Right ventricle myocardium inferior (tissue), 1 donor: Measurements from ENCODE around the gene STOX2. TPM values are rescaled to one million over a fixed set of nuclear protein-coding genes. Genes with fewer than 3 reads are reported as not detected.
"Not testable (repeated sequence)": the region's sequence is repeated elsewhere in the genome, so short reads cannot be mapped to it uniquely, and the experiment has no call there.

Experiments used
- ATAC-seq: fragments of 200-7000 bp; cut with Tn5 transposase; one replicate; pipeline ENCODE4 v1.9.1; 2020; ENCODE audit warnings: mild to moderate bottlenecking, moderate library complexity
- DNase-seq: peaks from one replicate; pipeline ENCODE4 v3.0.0; 2021; ENCODE audit errors: missing footprints
- intact Hi-C: fragments of 100-400 bp; cut with DNase I; formaldehyde crosslinking; loops from one replicate; pipeline ENCODE4 v1.11.0; 2022
- total RNA-seq: library from RNA; stranded (reverse); fragmentation: NEBNext Ultra II Directional; extraction: Animal tissue kit (Norgen Biotek cat#: 25700); gene quantifications from one replicate; pipeline ENCODE4 v1.2.1, GENCODE V29; 2021
- donor health status: DM: no; HTN: yes; CAD: no; lungs with severe emphysema.

The STOX2 gene
- total RNA-seq, 1 donor from 2014 or later, result 9.9 TPM

DNA sequence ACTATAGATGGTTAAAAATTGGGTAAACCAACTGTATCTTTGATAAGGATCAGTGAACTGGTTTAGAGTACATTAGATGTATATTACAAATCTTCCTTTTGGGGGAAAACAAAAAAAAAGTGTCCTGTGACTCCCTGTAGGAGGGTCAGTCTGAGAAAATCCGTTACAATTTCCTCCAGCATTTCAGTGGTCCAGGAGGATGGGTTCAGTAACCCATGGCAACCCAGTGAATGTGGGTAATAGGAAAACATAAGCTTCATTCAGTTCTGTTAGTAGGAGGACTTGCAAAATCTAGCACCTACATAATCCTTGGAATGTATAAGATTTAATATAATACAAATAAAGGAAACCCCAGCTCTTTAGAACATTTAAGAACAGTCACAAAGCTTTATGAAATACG, 16.2 kb downstream of the STOX2 start:
- intact Hi-C loops, result no loop called here
- DNase-seq (no peak), ATAC-seq (no peak)

DNA sequence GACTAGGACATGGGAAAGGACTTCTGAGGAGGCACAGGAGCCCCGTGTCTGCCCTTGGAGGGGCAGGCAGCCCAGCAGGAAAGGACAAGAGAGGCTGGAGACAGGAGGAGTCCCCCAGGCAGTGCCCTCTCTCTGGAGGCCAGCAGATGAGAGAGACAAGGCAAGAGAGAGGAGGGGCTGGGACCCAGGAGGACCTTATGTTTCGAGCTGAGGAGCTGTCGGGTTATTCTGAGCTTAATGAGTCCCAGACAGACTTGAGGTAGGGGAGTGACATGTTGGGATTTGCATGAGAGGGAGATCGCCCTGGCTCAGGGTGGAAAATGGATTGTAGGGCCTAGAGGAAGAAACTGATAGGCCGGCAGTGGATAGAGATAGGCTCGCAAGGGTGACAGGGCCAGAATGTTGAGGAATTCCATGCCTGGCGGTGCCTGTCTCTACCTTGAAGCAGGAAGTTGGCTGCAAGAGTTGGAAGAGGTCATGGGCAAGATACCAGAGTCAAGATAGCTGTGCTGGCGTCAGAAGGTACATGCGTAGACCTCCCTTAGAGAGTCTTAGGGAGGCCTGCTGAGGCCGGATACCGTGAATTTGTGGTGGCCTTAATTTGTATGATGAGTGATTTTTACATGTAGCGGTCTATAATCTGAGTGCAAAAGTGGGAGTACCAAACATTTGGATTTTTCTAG, 19.4 kb downstream of the STOX2 start:
- intact Hi-C loops, result no loop called here

DNA sequence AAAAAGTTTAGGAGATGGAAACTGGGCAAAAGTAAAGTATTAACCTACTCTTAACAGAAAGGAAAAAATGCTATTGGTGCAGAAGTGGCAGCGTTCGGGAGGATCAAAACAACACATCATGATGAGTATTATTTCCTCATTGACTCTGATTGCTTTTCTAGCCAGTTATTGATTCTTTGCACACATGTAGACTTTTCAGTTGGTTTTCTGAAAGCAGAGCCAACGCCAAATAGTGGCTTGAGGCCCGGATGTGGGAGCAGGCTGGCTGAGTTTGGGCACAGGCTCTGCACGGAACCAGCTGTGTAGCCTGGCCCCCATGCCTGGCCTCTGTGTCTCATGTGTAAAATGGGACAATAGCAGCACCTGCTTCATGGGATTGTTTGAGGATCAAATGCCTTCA, 21.8 kb downstream of the STOX2 start:
- intact Hi-C loops, result no loop called here
- ATAC-seq (no peak), DNase-seq (no peak)

More for the DNA sequence above, 19.4 kb downstream of the STOX2 start:
- DNase-seq (no peak), ATAC-seq (peak; percentile 50)

DNA sequence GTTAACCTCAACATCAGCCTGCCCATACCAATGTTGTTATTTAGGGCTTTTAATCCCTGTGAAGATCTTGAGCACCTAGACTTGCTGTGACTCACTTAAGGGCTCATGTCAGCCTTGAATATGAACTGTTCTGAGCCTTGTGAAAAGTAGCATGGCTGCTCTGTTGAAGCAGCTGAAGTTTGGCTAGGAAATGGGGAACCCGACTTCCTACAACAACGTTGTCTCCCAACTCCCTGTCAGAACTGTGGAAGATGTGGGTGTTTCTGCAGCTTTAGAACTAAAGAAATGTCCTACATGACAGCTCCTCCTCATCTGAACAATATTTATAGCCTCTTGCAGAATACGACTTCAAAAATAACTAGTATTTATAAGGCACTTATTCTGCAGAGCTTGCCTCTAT, 27.5 kb downstream of the STOX2 start:
- ATAC-seq (no peak), DNase-seq (no peak)
- intact Hi-C loops, result no loop called here

DNA sequence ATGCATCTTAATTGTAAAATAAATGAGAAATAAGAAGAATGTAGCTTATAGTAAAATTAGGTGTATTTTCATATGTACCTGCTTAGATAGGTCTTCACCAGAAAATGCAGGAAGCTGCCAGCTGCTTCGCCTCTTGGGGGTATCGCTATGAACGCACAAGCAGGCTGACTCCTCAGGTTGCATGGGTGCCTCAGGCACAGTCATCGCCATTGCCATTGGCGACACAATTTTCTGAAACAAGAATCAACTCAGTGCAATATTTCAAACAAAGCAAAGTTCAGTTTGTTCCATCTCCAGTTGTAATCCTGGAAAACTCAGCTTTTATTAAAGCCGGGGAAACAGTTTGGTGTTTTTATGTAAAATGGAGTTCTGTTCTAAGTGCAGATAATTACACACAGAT, 29.7 kb downstream of the STOX2 start:
- intact Hi-C loops, result no loop called here
- ATAC-seq (no peak), DNase-seq (no peak)

DNA sequence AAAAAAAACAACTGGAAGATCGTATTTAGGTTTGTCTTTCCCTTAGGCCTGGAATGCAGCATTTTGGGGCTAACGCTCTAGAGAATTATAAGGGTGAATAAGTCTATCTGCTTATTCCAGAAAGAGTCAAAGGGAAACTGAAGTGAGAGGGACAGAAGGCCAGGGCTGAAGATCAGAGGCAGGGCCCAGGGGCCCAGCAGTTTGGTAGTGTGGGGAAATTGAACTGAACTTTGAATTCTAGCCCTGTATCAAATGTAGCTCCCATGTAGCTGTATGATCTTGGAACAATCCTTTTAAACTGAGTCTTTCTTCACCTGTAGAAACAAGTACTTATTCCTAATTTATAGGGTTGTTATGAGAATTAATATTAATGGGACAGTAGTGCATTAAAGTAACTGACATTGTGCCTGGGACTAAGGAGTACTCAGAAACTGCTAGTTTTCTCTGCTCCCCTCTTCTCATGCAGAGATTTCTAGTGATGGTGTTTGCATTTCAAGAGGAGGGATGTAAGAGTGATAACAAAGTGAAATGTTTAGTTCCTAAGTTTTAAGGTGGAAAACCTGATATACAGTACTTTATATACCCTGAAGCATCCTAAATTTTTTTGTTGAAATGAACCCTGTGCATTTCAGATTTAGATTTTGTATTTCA, 30.4 kb downstream of the STOX2 start:
- no peak for DNase-seq
- intact Hi-C loops, result no loop called here
- no peak for ATAC-seq

DNA sequence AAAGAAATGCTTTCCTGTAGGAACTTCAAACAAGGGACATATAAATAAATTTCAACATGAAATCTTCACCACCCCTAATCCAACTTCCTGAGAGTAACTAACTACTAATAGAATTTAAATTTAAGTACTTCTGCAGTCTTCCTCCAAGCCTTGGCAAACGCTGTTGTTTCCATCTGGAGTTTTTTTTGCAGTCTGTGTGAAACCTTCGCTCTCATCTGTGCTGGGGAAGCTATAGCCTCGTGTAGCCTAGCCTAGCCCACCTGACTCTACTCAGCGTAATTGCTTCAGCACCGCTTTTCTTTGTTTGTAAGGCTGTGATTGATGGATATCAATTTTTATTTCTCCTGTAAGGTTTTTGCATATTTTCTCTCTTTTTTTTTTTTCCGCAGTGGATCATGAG, 30.9 kb downstream of the STOX2 start:
- intact Hi-C loops, result no loop called here
- DNase-seq (no peak), ATAC-seq (no peak)

DNA sequence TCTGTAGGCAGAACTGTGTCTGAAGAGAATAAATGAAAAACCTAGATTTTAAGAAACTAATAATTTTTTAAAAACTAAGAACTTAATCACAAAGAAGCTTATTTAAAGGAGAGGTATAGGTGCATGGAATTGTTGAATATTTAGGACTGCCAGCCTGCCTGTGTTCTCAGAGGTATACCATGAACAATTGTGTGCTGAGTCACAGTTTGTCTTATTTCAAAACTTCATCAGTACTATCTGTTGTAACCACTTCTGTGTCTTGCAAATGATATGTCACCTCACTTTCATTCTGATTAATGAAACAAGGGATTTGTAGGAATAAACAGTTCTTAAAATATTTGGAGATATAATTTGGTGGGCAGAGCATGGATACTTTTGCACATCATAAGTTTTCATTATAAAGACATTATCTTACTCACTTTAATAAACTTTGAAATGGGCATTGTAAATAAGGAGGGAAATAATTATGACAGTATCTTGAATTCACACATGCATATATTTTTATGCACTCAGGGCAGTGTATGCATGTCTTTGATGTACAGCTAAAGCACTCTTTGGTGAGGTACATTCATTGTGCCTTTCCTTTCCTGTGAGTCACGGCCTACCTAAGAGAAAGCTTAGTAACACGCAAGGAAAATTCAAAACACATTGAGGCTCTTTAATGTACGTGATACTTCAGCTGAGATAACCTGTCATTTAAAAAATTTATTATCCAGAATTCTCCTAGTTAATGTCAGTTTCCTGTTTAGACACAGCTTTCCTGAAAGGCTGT, 31.7 kb downstream of the STOX2 start:
- ATAC-seq (no peak), DNase-seq (no peak)
- intact Hi-C loops, result no loop called here

DNA sequence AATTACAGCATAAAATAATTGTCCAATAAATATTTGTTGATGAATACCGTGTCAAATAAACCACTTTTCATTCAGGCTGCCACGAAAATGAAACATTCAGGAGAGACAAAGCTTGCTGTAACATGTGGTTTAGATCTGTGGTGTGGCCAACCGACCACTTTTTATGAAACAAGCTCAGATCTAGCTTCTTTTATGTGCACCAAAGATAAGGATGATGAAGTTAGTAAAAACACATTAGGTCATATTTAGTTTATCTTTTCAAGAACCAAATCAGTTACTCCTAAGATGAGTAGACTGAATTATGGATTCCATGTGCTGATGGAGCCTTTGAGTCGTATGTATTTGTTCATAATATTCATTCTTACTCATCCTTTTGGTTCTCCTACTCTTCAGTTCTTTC, 35.8 kb downstream of the STOX2 start:
- intact Hi-C loops, result no loop called here
- ATAC-seq, result no peak
- no peak for DNase-seq

DNA sequence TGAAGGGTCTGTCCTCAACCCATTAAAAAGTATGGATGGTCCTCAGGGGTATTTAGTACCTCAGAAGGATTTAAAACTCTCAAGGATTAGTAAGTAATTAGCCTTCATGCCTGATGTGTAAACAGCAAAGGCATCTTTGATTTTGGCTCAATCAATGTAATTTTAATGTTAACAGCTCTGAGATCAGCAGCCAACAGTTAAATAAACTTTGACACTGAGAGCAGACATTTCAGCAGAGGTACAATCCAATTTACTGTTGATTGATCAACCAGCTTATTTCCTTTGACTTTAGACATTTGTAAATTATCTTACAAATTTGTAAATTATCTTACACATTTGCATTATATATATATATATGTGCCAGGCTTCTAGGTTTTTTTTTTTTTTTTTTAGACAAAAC, 36.9 kb downstream of the STOX2 start:
- intact Hi-C loops, result no loop called here
- DNase-seq (no peak), ATAC-seq (no peak)

DNA sequence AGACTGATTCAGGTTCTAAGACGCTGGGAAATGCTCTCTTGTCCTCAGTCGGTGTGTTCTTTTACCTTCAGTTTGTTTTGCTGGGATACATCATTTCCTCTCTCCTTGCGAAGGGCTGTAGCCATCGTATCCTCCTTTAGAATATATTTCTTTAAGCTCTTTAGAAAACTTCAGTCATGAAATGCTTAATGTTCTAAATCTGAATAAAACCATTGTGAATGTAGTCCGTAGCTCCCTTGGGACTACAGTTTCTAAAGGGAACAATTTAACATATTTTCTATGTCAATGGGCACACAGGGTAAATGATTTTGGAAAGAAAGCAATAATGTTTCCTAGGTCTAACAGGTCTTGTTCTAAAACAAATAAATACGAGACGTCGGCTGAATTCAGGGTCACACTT, 40.6 kb downstream of the STOX2 start:
- intact Hi-C loops, result no loop called here
- DNase-seq (no peak), ATAC-seq (no peak)

DNA sequence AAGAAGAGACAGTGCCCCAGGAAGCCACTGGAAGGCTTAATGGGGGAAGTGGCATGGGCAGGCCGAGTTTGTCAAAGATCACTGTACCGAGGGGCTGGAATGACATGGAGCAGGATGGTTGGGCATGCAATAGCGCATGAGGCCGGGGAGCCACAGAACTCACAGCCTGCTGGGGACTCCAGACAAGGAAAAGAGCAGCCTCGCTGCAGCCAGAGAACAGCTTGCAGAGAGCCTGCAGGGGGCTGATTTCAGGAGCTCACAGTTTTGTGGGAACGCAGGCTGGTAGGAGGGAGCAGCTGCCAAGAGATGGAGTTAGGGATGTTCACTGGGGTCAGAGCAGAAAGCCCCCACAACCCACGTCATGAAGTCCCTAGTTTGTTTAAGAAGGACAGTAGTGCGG, 45.4 kb downstream of the STOX2 start:
- ATAC-seq (no peak), DNase-seq (no peak)
- intact Hi-C loops, result no loop called here

DNA sequence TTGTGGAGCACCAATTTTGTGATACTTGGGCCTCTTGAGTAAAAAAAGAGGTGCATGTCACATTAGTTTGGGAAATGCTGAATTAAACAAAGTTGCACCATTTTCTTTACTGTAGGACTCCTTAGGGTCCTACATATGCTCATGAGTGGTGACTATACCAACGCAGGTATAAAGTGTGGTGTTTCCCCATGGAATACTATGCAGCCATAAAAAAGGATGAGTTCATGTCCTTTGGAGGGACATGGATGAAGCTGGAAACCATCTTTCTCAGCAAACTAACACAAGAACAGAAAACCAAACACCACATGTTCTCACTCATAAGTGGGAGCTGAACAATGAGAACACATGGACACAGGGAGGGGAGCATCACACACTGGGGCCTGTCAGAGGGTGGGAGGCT, 47.5 kb downstream of the STOX2 start:
- intact Hi-C loops, ATAC-seq, DNase-seq: not testable (repeated sequence)

DNA sequence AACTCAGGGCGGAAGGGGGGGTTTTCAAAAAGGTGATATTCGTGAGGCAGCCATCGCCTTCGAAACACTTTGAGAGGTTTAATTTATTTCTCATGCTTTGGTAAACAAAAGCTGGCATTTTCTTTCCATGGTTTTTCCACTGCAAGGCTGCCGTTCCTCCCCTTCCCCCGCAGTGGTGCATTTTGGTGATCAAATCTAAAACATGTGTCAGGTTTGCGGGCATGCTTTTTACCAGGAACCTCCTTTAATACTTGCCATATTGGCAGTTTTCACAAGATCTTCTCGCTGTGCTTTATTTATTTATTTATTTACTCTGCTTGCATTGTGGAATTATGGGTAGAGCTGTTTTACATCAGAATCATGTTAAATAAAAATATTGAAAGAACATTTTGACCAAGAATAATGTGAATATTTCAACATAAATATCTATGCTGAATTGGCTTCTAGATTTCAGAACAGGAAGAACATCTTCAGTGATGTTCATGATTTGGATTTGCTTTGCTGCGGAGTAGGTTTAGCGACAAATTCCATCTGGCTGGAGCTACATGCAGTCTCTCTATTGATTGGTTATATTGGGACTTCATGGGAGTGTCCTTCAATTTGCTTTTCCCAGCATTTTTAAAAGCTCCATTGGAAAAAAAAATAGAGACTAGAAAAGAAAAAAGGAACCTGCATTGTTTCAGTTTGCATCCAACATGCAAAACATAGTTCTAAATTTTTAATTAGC, 54.4 kb downstream of the STOX2 start:
- DNase-seq, result no peak
- intact Hi-C loops, result loop anchor here (2.0 to 5.0 kb wide), 2 partner anchors 55 to 82 kb away; partner anchors contain the start of gene STOX2
- ATAC-seq, result no peak

DNA sequence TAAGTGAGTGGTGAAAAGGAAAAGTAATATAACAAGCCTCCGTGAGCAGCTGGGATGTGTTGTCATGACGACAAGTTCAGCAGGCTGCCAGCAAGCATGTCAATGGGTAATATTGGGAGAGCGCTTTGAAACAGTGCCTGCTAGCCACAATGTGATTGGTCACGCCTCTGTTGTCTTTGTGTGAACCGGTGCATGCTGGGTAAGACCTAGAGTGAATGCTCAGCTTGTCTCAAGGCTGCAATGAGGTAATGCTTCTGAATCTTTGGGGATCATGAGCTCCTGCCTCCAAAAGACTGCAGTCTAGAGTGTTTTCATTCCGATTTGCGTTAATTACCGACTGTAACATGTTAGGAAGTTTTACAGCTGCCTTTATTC, 54.9 kb downstream of the STOX2 start:
- DNase-seq (peak; percentile 66), ATAC-seq (peak; percentile 91)
- intact Hi-C loops, result loop anchor here (2.0 to 5.0 kb wide), 2 partner anchors 55 to 83 kb away; partner anchors contain the start of gene STOX2

DNA sequence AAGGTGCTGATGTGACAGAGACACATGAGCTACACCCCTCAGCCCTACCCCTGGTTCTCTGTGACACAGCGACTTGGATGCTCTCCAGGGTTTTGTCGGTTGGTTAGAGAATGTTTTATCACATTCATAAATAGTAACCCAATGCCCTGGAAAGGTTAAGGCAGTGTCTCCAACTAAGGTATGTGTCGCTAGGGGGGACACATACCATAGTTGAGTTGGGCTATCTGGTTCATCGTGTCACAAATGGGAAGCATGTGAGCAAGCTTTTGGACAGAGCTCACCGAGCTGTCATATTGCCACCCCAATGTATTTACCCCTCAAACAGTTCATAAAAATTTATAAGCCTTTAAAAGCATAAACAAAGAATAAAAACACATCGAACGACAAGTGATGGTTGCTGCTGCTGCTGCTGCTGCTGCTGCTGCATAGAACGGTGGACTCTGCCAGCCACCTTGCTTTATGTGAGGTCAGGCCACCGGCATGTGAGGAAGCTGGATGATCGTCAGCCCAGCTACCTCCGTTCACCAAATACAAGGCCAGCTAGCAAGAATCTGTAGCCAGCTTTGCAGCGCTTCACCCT, 55.9 kb downstream of the STOX2 start:
- intact Hi-C loops, result loop anchor here (2.0 to 5.0 kb wide), 2 partner anchors 56 to 84 kb away; partner anchors contain the start of gene STOX2
- ATAC-seq (peak; percentile 81), DNase-seq (peak; percentile 66)

DNA sequence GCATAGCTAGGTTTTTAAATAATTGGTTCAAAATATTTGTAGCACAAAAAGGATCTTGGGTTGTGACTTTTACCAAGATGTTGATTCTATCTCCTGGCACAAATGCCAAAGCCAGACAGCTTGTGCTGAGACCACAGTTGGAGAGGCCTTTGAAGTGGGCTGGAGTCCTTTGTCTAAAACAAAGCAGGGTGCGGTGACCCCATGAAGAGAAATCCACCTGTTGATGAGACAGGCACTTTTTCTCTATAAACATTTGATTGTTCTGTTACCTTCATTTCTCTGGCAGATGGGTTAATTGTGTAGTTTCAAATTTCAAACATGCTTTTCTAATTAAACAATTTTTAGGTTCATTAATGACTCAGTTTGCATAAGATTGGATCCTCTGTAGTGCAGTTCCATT, 56.7 kb downstream of the STOX2 start:
- intact Hi-C loops, result loop anchor here (2.0 to 5.0 kb wide), 2 partner anchors 57 to 84 kb away; partner anchors contain the start of gene STOX2
- DNase-seq (no peak), ATAC-seq (no peak)

DNA sequence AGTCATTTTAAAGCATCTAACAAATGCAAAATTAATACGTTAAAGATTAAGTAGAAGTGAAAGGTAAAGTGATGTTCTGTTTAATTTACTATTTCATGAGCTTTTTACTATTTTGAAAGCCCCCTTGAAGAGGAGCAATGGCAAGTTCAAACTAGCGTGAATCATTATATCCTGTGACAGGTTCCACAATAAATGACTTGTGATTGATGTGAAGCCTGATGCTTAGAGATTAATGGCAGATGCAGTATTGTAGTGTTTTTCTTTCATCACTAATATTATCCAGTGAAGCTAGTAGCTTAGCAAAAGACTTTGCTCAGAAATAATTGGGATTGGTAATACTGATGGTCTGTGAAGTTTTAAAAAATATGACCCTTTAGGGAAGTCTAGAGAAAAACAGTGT, 57.3 kb downstream of the STOX2 start:
- DNase-seq (no peak), ATAC-seq (no peak)
- intact Hi-C loops, result loop anchor here (5.0 kb wide), 1 partner anchor 85 kb away; no protein-coding TSS in a partner anchor

DNA sequence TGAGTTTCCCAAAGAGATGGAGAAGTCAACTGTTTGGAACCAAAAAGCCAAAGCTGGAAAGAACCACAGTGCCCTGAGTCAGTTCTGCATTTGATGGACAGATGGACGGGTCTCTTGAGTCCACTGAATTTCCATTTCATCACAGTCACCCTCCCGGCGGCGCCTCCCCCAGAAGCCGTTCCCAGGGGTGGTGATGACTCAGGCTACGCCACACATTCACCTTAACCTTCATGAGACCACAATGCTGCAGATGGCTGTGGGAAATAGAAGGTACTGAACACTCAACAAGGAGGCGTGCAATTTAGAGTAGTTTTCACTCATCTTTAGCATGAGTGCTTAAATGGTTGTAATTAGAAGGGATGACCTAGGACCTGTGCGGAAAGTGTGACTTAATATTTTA, 61.3 kb downstream of the STOX2 start:
- intact Hi-C loops, result no loop called here
- DNase-seq (no peak), ATAC-seq (no peak)
